WERI-Rb-1 (cell line): ENCODE measurements around the gene DYRK2.

Experiments used
- DNase-seq: peaks from one replicate; pipeline ENCODE4 v3.0.0-alpha.2; 2020
- H3K27ac ChIP-seq: fragments of 250-450 bp; sonication (Bioruptor Pico); 2 replicates; pipeline ENCODE4 v1.5.1; 2020; ENCODE audit warnings: mild to moderate bottlenecking, moderate library complexity
- H3K27me3 ChIP-seq: fragments of 250-450 bp; sonication (Bioruptor Pico); 2 replicates; pipeline ENCODE4 v1.5.1; 2021; ENCODE audit warnings: mild to moderate bottlenecking, low read depth, moderate library complexity; ENCODE audit not compliant: insufficient read depth, severe bottlenecking
- H3K36me3 ChIP-seq: fragments of 250-450 bp; sonication (Bioruptor Pico); 2 replicates; pipeline ENCODE4 v1.5.1; 2020; ENCODE audit warnings: mild to moderate bottlenecking, moderate library complexity
- H3K4me3 ChIP-seq: 2 replicates; pipeline ENCODE4 v1.5.1; 2011; ENCODE audit warnings: low read depth, mild to moderate bottlenecking, control low read depth, low read length
- H3K9me3 ChIP-seq: fragments of 250-450 bp; sonication (Bioruptor Pico); 2 replicates; pipeline ENCODE4 v1.5.1; 2021; ENCODE audit warnings: mild to moderate bottlenecking, moderate library complexity; ENCODE audit not compliant: severe bottlenecking
- CTCF ChIP-seq: IDR thresholded peaks from 2 replicates; pipeline ENCODE4 v1.5.1; 2011; ENCODE audit warnings: low read depth, mild to moderate bottlenecking, control low read depth, inconsistent platforms, low read length

Gene DYRK2

DNA sequence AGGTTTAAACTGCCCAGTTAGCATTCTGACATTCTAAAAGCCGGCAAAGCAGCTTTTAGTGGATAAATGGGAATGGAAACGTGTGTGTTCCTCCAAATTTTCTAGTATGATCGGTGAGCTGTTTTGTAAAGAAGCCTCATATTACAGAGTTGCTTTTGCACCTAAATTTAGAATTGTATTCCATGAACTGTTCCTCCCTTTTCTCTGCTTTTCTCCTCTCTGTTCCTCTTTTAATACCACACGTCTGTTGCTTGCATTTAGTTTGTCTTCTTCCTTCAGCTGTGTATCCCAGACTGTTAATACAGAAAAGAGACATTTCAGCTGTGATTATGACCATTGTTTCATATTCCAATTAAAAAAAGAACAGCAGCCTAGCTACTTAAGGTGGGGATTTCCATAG is 10.7 kb downstream of the DYRK2 start:
- no peak overlapping the region; the same call in 1 of the 2 replicates for H3K27ac ChIP-seq
- H3K36me3 ChIP-seq: peaks cover 43% of the 10 kb centered on the region
- no peak for TF ChIP-seq CTCF
- no peaks in the 10 kb centered on the region for H3K9me3 ChIP-seq
- no peak for DNase-seq
- no peaks in the 10 kb centered on the region for H3K27me3 ChIP-seq
- no peak overlapping the region for H3K4me3 ChIP-seq

DNA sequence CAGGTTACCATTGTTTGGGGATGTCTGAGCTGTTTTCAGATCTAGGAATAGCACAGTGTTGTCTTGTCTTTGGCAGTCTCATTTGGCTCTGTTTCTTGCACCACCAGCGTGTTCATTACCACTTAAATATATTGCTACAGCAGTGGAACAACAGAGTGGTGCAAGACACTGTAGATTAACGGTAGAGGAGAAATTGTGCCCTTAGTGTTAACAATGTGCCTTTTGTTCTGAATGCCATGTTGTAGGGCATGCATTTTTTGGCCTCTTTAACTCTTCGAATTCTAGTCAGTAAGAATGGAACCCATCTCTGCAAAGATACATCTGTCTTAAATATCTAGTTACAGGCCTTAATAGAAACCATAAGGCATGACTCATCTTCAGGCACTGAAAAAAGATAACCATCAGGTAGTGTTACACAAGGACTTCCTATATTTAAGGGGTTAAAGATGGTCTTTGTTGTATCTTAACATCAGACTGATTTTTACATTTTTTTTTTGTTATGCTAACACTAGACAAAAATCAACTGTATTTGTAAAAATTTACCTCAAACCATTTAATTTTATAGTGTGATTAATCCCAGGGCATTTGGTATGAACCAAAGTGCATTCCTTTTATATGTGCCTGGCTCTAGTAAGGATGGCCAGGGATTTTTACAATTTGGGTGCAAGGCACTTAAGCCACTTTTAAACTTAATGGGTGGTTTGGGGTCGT is 12.9 kb downstream of the DYRK2 start:
- no peak for TF ChIP-seq CTCF
- no peak overlapping the region for H3K27ac ChIP-seq
- DNase-seq: no peak

DNA sequence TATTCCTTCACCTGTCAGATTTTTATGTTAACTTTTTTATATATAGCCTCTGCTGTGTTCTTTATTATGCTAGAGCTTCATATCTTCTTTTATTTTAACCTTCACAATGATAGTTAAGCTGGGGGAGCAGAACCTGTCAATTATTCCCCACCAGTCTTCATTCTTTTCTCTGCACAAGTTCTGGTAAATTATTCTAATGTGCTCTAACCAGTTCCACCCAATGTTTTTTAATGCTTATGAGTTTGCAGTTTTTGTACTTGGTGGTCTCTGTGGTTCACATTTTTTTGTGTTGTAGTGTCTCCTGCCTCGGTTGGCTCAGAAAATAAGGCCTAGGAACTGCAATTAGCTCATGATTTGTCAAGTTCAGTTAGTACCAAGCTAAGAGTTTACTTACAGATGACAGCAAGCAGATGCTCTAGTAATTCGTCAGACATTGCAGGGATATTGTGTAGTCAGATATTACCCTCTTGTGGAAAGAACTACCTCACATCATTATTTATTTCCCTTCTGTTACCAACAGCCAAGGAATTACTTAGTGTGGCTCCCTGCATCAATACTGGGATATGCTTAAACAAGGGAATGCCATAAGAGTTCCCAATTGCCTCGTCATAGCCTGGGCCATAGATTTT is 14.5 kb downstream of the DYRK2 start:
- H3K27me3 ChIP-seq: no peaks in the 10 kb centered on the region
- no peaks in the 10 kb centered on the region for H3K9me3 ChIP-seq
- H3K36me3 ChIP-seq: peaks cover 12% of the 10 kb centered on the region
- no peak for TF ChIP-seq CTCF
- no peak for DNase-seq
- no peak overlapping the region for H3K4me3 ChIP-seq
- no peak overlapping the region for H3K27ac ChIP-seq

More for the DNA sequence above, 12.9 kb downstream of the DYRK2 start:
- peaks cover 27% of the 10 kb centered on the region for H3K36me3 ChIP-seq
- no peaks in the 10 kb centered on the region for H3K9me3 ChIP-seq
- H3K27me3 ChIP-seq: no peaks in the 10 kb centered on the region
- H3K4me3 ChIP-seq: no peak overlapping the region

GRCh38 chr12:67664171-67664570 is 15.6 kb downstream of the DYRK2 start:
- no peak overlapping the region for H3K4me3 ChIP-seq
- DNase-seq: no peak
- H3K9me3 ChIP-seq: no peaks in the 10 kb centered on the region
- H3K27me3 ChIP-seq: no peaks in the 10 kb centered on the region
- peaks cover 2% of the 10 kb centered on the region for H3K36me3 ChIP-seq
- no peak overlapping the region for H3K27ac ChIP-seq
- TF ChIP-seq CTCF: no peak

DNA sequence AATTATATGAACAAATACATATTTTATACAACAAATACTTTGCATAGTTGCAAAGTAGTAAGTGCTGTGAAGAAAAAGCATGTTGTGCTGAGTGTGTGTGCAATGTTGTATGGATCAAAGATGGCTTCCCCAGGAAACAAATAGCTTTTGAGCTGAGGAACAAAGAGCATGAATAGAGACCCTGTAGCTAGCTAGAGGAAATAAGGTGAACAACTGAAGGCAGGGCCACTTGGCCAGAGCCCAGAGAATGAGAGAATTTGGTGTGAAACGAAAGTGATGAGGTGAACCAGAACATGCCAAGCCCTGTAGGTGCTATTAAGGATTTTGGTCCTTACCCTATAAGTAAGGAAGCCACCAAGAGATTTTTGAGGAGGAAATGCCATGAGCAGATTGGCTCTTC is 17.1 kb downstream of the DYRK2 start:
- 0 out of 2 replicates have a peak, but pooled peaks cover 2% of the 10 kb centered on the region for H3K36me3 ChIP-seq
- no peaks in the 10 kb centered on the region for H3K27me3 ChIP-seq
- H3K27ac ChIP-seq: no peak overlapping the region
- no peak overlapping the region for H3K4me3 ChIP-seq
- no peak for TF ChIP-seq CTCF
- no peak for DNase-seq
- H3K9me3 ChIP-seq: no peaks in the 10 kb centered on the region

GRCh38 chr12:67666605-67667004 is 18.1 kb downstream of the DYRK2 start:
- Histone ChIP-seq H3K27me3 (no peaks in the 10 kb centered on the region), H3K27ac (no peak overlapping the region), H3K9me3 (no peaks in the 10 kb centered on the region), H3K36me3 (no peaks in the 10 kb centered on the region), H3K4me3 (no peak overlapping the region)
- TF ChIP-seq CTCF: no peak
- no peak for DNase-seq
